GM12864 (cell line): ENCODE results near the gene RCCD1.

ENCODE experiments used
- DNase-seq: peaks from one replicate; pipeline ENCODE4 v3.0.0-alpha.2; 2011; ENCODE audit warnings: low read depth
- H3K4me3 ChIP-seq: 2 replicates; pipeline ENCODE4 v1.5.1; 2011; ENCODE audit warnings: mild to moderate bottlenecking, low read depth, low read length, control low read depth
- TF ChIP-seq, protein P1 (sequence below): IDR thresholded peaks from 2 replicates; pipeline ENCODE4 v1.5.1; 2011; ENCODE audit warnings: low read depth, mild to moderate bottlenecking, moderate library complexity, low read length, control low read depth, inconsistent platforms; ENCODE audit errors: missing control alignments

RCCD1 gene

DNA sequence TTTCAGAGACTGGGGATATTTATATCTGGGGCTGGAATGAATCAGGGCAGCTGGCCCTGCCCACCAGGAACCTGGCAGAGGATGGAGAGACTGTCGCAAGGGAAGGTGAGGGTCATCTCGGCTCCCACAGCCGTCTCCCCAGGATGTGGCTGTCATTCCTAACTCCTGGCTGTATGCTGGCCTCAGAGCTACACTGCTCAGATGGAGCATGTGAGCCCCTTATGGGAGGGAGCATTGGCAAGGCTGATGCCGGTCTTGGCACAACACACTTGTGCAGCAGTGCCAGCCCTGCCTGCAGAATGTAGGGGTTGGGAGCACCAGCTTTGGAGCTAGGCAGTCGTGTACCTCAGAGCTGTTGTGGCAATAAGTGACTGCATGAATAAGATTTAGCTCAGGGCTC lies 5.2 kb downstream of the RCCD1 start:
- no peak overlapping the region for H3K4me3 ChIP-seq
- DNase-seq: no peak
- TF ChIP-seq, protein P1, sequence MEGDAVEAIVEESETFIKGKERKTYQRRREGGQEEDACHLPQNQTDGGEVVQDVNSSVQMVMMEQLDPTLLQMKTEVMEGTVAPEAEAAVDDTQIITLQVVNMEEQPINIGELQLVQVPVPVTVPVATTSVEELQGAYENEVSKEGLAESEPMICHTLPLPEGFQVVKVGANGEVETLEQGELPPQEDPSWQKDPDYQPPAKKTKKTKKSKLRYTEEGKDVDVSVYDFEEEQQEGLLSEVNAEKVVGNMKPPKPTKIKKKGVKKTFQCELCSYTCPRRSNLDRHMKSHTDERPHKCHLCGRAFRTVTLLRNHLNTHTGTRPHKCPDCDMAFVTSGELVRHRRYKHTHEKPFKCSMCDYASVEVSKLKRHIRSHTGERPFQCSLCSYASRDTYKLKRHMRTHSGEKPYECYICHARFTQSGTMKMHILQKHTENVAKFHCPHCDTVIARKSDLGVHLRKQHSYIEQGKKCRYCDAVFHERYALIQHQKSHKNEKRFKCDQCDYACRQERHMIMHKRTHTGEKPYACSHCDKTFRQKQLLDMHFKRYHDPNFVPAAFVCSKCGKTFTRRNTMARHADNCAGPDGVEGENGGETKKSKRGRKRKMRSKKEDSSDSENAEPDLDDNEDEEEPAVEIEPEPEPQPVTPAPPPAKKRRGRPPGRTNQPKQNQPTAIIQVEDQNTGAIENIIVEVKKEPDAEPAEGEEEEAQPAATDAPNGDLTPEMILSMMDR: no peak

DNA sequence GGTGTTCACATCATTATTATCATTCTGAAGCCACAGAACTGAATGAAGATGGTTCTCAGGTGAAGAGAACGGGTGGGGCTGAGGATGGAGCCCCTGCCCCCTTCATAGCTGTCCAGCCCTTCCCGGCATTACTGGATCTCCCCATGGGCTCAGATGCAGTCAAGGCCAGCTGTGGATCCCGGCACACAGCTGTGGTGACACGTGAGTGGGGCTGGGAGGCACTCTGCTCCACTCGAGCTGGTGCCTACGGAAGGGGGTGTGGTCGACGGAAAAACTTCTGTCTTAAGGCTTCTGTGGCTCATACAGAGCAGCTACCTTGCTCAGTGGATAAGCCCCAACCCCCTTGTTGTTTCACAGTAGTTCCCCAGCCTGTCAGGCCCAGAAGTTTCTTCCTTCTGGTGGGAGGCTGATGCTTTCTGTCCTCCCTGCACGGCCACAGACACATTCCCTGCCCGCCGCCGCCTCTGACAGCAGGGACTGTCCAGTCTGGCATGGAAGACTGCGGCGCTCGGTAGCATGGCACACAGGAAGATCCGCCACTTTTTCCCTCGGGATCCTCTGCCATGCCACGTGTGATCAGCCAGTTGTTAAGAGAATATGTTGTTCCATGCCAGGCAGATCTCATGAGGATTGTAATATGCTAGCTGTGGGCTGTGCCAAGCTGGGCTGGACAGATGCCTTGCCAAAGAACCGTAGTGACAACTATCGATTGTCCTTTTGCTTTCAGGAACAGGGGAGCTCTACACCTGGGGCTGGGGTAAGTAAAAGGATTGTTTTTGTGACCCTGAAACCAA lies 5.8 kb downstream of the RCCD1 start:
- TF ChIP-seq, protein P1: no peak
- no peak overlapping the region for H3K4me3 ChIP-seq
- DNase-seq: no peak

- TF ChIP-seq, protein P1: no peak
- no peak overlapping the region for H3K4me3 ChIP-seq
- DNase-seq: no peak
Observed at GRCh38 chr15:90962021-90962420, 7.3 kb downstream of the RCCD1 start.

GRCh38 chr15:90966262-90966661 lies 11.6 kb downstream of the RCCD1 start:
- TF ChIP-seq, protein P1: no peak
- no peak for DNase-seq
- H3K4me3 ChIP-seq: no peak overlapping the region

- H3K4me3 ChIP-seq: no peak overlapping the region
- no peak for DNase-seq
- TF ChIP-seq, protein P1: no peak
Observed at GRCh38 chr15:90967206-90967605, 12.5 kb downstream of the RCCD1 start.

DNA sequence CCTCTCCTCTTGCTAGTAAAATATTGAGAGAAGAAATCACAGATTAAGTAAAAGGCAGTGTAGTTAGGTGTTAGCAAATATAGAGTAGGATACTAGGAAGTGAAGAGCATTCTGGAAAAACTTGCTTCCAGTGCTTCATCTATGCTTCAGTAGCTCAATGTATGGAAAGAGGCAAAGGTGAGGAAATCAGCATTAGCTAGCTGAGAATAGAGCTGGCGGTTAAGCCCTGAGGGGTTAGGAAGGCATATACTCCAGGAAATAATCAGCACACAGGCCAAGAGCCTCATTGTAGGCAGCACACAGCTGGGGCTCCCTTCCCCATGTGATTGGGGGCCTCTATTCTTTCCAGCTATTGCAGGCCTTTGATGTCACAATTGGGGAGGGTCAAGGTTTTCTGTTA lies 13.8 kb downstream of the RCCD1 start:
- TF ChIP-seq, protein P1: no peak
- H3K4me3 ChIP-seq: no peak overlapping the region
- no peak for DNase-seq

DNA sequence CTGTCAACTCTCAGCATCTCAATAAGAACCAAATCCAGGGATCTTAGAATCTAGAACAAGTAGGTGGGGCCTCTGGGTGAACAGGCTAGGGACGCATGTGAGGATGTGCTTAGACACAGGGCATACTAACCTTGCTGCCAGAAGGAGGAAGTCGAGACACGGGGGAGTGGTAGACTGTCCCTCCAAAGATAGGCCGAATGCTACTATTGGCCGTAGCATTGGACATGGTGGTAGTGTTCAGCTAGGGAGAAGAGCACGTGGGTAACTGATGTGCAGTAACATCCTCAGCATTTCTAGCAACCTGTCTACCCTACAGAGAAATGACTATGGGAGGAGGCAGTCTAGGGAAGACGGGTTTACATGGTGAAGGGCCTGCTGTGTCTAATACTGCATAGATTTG lies 15.6 kb downstream of the RCCD1 start:
- DNase-seq: no peak
- TF ChIP-seq, protein P1: no peak

More for the DNA sequence above, 15.6 kb downstream of the RCCD1 start:
- no peak overlapping the region for H3K4me3 ChIP-seq
